IPS-20b (cell line): Measurements from ENCODE around the gene RTP5.

Experiments
- H3K27ac ChIP-seq: one replicate; pipeline ENCODE4 v1.5.1; 2013; ENCODE audit warnings: low read length
- H3K27me3 ChIP-seq: 2 replicates; pipeline ENCODE4 v1.6.1; 2013; ENCODE audit warnings: mild to moderate bottlenecking, low read length, inconsistent platforms; ENCODE audit not compliant: insufficient read depth
- H3K36me3 ChIP-seq: 2 replicates; pipeline ENCODE4 v1.6.1; 2013; ENCODE audit warnings: low read depth, mild to moderate bottlenecking, inconsistent platforms, low read length, moderate library complexity; ENCODE audit not compliant: insufficient read depth
- H3K4me1 ChIP-seq: 2 replicates; pipeline ENCODE4 v1.6.1; 2013; ENCODE audit warnings: mild to moderate bottlenecking, control low read depth, inconsistent platforms, low read length, moderate library complexity; ENCODE audit not compliant: insufficient read depth
- H3K4me3 ChIP-seq: 2 replicates; pipeline ENCODE4 v1.5.1; 2013; ENCODE audit warnings: mild to moderate bottlenecking, low read length, inconsistent platforms
- H3K9ac ChIP-seq: 2 replicates; pipeline ENCODE4 v1.6.1; 2013; ENCODE audit warnings: low read depth, mild to moderate bottlenecking, inconsistent platforms, low read length, moderate library complexity
- H3K9me3 ChIP-seq: 2 replicates; pipeline ENCODE4 v1.6.1; 2013; ENCODE audit warnings: mild to moderate bottlenecking, low read depth, low read length, inconsistent platforms; ENCODE audit not compliant: insufficient read depth

The RTP5 gene

GRCh38 chr2:241855245-241855887 is 14.2 kb upstream of the RTP5 start:
- Histone ChIP-seq H3K9me3 (no peaks in the 10 kb centered on the region), H3K9ac (no peak overlapping the region), H3K27ac (no peak overlapping the region), H3K36me3 (no peaks in the 10 kb centered on the region), H3K4me3 (no peak overlapping the region), H3K27me3 (no peaks in the 10 kb centered on the region), H3K4me1 (no peaks in the 10 kb centered on the region)

GRCh38 chr2:241855888-241856422 is 13.6 kb upstream of the RTP5 start:
- H3K27me3 ChIP-seq = no peaks in the 10 kb centered on the region
- H3K36me3 ChIP-seq = no peaks in the 10 kb centered on the region
- no peak overlapping the region for H3K4me3 ChIP-seq
- H3K27ac ChIP-seq = no peak overlapping the region
- no peaks in the 10 kb centered on the region for H3K9me3 ChIP-seq
- no peaks in the 10 kb centered on the region for H3K4me1 ChIP-seq
- H3K9ac ChIP-seq = no peak overlapping the region

- Histone ChIP-seq H3K4me1 (no peaks in the 10 kb centered on the region), H3K36me3 (no peaks in the 10 kb centered on the region), H3K9ac (no peak overlapping the region), H3K9me3 (no peaks in the 10 kb centered on the region), H3K27me3 (no peaks in the 10 kb centered on the region), H3K27ac (no peak overlapping the region), H3K4me3 (no peak overlapping the region)
Observed at GRCh38 chr2:241857041-241857541, 12.4 kb upstream of the RTP5 start.

- H3K27ac ChIP-seq = no peak overlapping the region
- H3K9me3 ChIP-seq = no peaks in the 10 kb centered on the region
- no peaks in the 10 kb centered on the region for H3K4me1 ChIP-seq
- no peaks in the 10 kb centered on the region for H3K27me3 ChIP-seq
- H3K4me3 ChIP-seq = no peak overlapping the region
- H3K9ac ChIP-seq = no peak overlapping the region
- no peaks in the 10 kb centered on the region for H3K36me3 ChIP-seq
Observed at GRCh38 chr2:241857572-241858121, 11.9 kb upstream of the RTP5 start.

GRCh38 chr2:241858206-241859016 is 11.1 kb upstream of the RTP5 start, which contains the start of gene PDCD1:
TSS of gene PDCD1 (minus strand) at chr2:241858894. CDS start at chr2:241858838, 56 bp downstream.
- H3K27ac ChIP-seq = no peak within 1 kb of the TSS
- no peak within 1 kb of the TSS for H3K4me3 ChIP-seq

GRCh38 chr2:241859017-241859435 is 10.5 kb upstream of the RTP5 start:
- H3K9ac ChIP-seq = no peak overlapping the region
- H3K27ac ChIP-seq = no peak overlapping the region
- no peaks in the 10 kb centered on the region for H3K27me3 ChIP-seq
- no peaks in the 10 kb centered on the region for H3K36me3 ChIP-seq
- H3K4me1 ChIP-seq = no peaks in the 10 kb centered on the region
- H3K4me3 ChIP-seq = no peak overlapping the region
- no peaks in the 10 kb centered on the region for H3K9me3 ChIP-seq

More at GRCh38 chr2:241858206-241859016, 11.1 kb upstream of the RTP5 start, which contains the start of gene PDCD1:
- no peaks in the 10 kb centered on the region for H3K9me3 ChIP-seq
- no peaks in the 10 kb centered on the region for H3K27me3 ChIP-seq
- no peak within 1 kb of the TSS for H3K9ac ChIP-seq
- no peaks in the 10 kb centered on the region for H3K36me3 ChIP-seq
- no peaks in the 10 kb centered on the region for H3K4me1 ChIP-seq

- Histone ChIP-seq H3K27me3 (peaks cover under 1% of the 10 kb centered on the region; the same call in 1 of the 2 replicates), H3K4me1 (no peaks in the 10 kb centered on the region), H3K4me3 (no peak overlapping the region), H3K9ac (no peak overlapping the region), H3K27ac (no peak overlapping the region), H3K9me3 (no peaks in the 10 kb centered on the region), H3K36me3 (no peaks in the 10 kb centered on the region)
Observed at GRCh38 chr2:241859436-241860183, 9.9 kb upstream of the RTP5 start.

GRCh38 chr2:241860184-241861078 is 9.1 kb upstream of the RTP5 start:
- Histone ChIP-seq H3K36me3 (no peaks in the 10 kb centered on the region), H3K4me1 (no peaks in the 10 kb centered on the region), H3K9me3 (no peaks in the 10 kb centered on the region), H3K4me3 (no peak overlapping the region), H3K27me3 (peaks cover 9% of the 10 kb centered on the region), H3K27ac (no peak overlapping the region), H3K9ac (no peak overlapping the region)

GRCh38 chr2:241861264-241861663 is 8.3 kb upstream of the RTP5 start:
- H3K9me3 ChIP-seq = no peaks in the 10 kb centered on the region

GRCh38 chr2:241862093-241862492 is 7.4 kb upstream of the RTP5 start:
- Histone ChIP-seq H3K9ac (no peak overlapping the region), H3K4me3 (no peak overlapping the region), H3K4me1 (no peaks in the 10 kb centered on the region), H3K27me3 (peaks cover 21% of the 10 kb centered on the region), H3K9me3 (no peaks in the 10 kb centered on the region), H3K36me3 (no peaks in the 10 kb centered on the region), H3K27ac (no peak overlapping the region)

More at GRCh38 chr2:241861264-241861663, 8.3 kb upstream of the RTP5 start:
- H3K27me3 ChIP-seq = peaks cover 15% of the 10 kb centered on the region
- no peak overlapping the region for H3K4me3 ChIP-seq
- H3K9ac ChIP-seq = no peak overlapping the region
- no peak overlapping the region for H3K27ac ChIP-seq
- no peaks in the 10 kb centered on the region for H3K4me1 ChIP-seq
- no peaks in the 10 kb centered on the region for H3K36me3 ChIP-seq
